22Rv1 (cell line): ENCODE measurements around the gene NHLH2.

Experiments
- CTCF ChIP-seq: fragments of 450-650 bp; IDR thresholded peaks from 2 replicates; pipeline ENCODE4 v1.5.1; 2017; ENCODE audit warnings: mild to moderate bottlenecking
- ZFX ChIP-seq: fragments of 450-650 bp; IDR thresholded peaks from 2 replicates; pipeline ENCODE4 v1.6.1; 2017; ENCODE audit warnings: antibody characterized with exemption, borderline replicate concordance

GRCh38 chr1:115888976-115889375, 48.0 kb upstream of the NHLH2 start:
- no peak for TF ChIP-seq CTCF
- no peak for TF ChIP-seq ZFX
